HG03025 (cell line): Measurements from ENCODE around the gene MS4A10.

Experiments
- ATAC-seq: cut with Tn5 transposase; IDR thresholded peaks from one replicate; pipeline ENCODE4 v1.9.1; 2021; ENCODE audit warnings: mild to moderate bottlenecking, moderate library complexity; ENCODE audit not compliant: unreplicated experiment, low FRiP score

Gene MS4A10

GRCh38 chr11:60764879-60765278 is 20.3 kb upstream of the MS4A10 start:
- no peak for ATAC-seq

DNA sequence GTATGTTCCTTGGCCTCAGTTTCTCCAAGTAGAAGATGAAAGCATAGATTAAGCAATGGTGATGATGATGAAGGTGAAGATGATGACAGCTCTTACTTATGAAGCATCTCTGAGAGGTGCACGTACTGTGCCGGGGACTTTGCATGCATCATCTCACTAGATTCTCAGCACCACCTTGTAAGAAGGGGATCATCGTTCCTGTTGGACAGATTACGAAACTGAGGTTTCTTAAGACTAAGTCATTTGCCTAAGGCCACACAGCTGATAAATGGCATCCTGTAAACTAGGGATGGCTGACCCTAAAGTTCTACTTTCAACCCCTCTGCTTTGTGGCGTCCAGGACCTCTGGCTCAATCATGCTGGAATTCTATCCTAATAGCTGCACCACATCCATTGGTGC is 19.8 kb upstream of the MS4A10 start:
- no peak for ATAC-seq

DNA sequence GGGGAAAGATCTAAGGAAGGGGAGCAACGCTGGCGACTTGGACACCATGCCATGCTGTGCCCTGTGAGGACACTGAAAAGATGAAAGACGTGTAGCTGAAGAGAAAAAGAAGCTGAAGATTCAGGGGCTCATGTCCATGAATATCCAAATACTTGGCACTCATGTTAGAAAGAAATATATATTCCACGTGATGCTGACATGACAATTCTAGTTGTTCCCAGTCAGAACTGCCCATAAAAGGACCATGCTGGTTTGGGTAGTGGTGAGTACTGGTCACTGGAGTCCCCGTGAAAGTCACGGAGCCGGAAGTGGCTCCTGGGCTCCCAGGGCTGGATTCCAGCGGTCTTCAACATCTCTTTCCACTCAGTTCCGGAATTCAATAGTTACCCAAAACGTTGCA is 18.6 kb upstream of the MS4A10 start:
- ATAC-seq, result no peak

- ATAC-seq, result no peak
These were observed 17.7 kb upstream of the MS4A10 start for GRCh38 chr11:60767388-60767811.

DNA sequence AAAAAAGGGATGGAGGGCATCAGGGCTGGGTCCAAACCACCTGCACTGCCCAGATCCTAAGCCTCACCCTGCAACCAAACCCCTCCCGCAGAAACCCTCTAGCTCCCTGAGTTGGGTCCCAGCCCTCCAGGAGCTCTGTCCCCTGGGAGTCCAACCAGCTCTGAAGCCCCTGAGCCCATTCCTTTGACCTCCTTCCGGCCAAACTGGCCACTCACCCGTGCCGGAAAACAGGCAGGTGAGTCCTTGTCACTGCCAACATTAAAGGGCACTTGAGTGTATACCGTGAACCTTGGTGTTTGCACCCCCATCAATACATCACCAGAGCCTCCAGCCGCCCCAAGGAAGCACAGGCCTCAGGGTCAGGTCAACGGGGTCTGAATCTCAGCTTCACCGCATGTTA is 16.9 kb upstream of the MS4A10 start:
- no peak for ATAC-seq

- ATAC-seq, result no peak
These were observed 15.9 kb upstream of the MS4A10 start for GRCh38 chr11:60769273-60769672.

DNA sequence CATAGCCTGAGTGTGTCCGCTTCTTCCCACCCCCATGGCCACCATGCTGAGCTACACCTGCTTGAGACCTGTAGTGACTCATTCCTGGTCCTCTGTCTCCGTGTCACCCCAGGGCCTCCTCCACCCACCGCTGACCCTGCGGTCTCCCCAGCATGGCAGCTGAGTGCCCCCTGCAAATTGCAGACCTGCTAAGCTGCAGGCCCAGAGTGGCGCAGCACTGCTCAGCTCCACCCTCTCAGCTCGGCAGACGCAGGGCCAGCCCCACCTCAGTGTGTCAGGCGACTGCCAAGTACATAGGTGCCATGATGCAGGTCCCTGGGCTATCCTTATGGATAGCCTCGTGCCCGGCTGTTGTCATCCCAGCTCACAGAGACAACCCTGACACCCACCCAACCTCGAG is 15.3 kb upstream of the MS4A10 start:
- ATAC-seq, result no peak

GRCh38 chr11:60771146-60771545 is 14.0 kb upstream of the MS4A10 start:
- ATAC-seq, result no peak

DNA sequence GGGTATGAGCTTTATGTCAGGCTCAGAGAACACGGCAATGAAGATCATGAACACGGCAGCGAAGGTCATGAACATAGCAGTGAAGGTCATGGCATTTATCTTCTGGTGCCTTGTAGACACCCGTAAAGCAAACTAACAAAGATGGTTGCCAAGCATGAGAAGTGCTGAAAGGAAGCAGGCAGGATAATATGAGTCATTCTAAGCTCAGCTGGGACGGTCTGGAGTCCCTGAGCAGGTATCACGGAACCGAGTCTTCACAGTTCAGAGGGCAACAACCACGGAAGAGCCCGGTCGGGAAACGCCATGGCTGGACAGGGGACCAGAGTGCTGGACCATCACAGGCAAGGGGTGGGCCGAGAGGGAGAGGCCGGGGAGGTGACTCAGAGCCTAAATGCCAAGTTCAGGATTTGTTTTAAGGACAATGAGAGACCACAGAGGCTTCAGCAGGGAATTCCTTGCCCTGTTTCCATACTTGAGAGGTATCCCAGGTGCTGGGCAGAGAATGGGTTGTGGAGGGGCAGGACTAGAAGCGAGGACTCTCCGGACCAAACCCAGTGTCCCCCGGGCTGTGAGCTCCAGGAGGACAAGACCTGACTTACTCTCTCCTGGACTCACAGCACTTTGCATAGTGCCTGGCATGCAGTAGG is 13.1 kb upstream of the MS4A10 start:
- ATAC-seq, result no peak

DNA sequence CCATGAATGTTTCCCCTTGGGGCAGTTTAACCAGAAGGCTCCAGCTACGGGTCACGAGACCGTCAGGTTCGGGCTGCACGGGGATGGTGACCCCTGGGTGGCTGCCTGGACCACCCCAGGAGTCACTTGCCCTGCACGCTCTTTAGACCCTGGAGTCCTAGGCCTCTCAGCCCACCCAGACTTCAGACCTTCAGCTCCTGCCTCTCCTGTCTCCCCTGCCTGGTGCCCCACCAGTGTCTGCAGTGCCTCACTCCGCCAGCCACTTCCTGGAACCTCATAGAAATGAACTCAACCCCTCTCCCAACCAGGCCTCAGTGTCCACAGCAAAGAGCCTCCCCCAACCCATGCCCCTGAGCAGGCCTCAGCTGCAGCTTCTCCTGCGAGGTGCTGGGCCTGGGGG is 12.5 kb upstream of the MS4A10 start:
- ATAC-seq, result no peak

GRCh38 chr11:60774726-60775125 is 10.4 kb upstream of the MS4A10 start:
- ATAC-seq, result no peak

- ATAC-seq, result no peak
These were observed 9.6 kb upstream of the MS4A10 start for GRCh38 chr11:60775420-60775961.

GRCh38 chr11:60776167-60776566 is 9.0 kb upstream of the MS4A10 start:
- no peak for ATAC-seq

DNA sequence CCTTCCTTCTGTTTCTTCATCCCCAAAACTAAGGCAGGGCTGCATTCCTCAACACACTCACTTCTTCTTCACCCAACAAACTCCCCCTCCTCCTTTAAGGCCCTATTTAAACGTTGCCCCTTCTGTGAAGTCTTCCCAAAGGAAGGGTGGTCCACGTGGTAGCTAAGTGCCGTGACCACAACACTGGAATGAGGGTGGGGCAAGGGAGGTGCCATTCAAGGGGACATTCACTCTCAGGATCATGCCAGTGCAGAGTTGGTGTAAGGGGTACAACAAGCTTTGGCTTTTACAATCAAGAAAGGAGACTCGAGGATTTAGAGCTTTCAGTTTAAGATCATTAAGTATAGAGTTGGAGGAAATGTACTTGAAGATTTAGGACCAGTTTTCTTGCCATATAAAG is 8.0 kb upstream of the MS4A10 start:
- ATAC-seq, result no peak

DNA sequence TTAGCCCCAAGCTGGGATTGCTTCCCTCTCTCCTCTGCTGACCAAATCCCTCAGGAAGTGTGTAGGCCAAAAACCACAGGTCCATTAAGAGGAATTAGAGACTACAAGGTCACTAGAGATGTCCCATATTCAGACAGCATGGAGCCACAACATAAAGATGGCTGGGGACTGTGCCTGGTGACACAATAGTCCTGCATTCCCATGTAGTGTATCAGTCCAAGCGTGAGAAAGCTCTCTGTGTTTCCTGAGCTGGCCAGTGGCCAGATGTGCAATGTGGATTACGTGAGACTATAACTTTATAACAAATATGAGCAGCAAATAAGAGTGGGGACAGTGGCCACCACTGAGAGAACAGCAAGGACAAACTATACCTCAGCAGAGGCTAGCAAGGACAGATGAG is 7.6 kb upstream of the MS4A10 start:
- no peak for ATAC-seq

DNA sequence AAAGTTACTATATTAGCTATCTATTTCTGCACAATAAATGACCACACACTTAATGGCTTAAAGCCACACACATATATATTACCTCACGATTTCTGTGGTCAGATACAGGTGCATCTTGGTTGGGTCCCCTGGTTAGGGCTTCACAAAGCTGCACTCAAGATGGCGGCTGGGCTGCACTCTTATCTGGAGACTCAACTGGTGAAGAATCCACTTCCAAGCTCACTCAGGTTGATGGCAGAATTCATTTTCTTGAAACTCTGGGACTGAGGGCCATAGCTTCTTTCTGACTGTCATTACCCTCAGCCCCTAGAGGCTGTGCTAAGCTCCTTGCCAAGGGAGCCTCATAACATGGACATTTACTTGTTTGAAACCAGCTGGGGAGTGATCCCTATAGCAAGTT is 5.1 kb upstream of the MS4A10 start:
- no peak for ATAC-seq

DNA sequence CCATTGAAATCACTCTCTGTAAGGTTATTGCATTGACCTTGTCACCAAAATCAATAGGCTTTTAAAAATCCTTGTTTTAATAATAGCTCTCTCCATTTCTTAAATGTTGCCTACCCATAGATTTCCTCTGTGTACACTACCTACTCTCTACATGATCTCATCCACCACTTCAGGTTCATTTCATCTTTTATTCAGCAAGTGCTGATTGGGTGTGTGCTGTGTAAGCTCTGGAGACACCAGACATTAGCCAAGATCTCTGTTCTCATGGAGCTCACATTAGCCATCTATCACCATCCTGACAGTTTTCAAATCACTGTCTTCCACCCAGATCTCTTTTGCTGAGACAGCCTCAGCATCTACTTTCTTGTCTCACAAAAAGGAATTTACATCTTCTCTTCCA is 4.4 kb upstream of the MS4A10 start:
- ATAC-seq, result no peak

- no peak for ATAC-seq
These were observed 3.7 kb upstream of the MS4A10 start for GRCh38 chr11:60781286-60781980.

- ATAC-seq, result no peak
These were observed 3.2 kb upstream of the MS4A10 start for GRCh38 chr11:60781981-60782316.

DNA sequence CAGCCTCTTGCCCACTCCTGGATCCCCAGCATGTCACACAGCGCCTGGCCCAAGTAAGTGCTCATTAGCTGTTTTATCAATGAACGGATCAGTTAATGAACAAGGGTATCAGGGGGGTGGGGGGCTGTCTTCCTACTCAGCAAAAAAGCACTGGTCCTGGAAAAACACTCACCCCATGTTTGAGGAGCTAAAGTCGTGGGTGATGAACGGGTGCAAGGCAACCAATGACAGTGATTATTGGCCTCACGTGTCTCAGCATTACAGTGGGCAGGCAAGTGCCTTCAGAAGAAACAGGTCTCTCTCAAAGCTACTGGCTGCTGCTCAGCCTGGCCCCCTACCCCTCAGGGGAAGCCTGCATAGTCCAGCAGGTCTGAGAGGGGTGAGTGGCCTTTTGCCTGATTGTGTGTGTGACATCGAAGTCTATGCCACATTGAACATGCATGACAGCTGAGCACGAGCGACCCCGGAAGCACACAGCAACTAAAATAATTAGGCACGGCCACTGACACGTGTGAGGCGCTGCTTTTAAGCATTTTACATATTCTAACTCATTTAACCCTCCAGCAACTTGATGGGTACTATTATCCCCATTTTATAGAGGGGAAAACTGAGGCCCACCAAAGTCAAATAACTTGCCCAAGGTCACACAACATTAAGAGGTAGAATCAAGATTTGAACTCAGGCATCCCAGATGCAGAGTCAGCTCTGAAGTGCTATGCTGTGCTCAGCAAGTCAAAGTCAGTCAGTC is 2.6 kb upstream of the MS4A10 start:
- ATAC-seq, result no peak

- no peak for ATAC-seq
These were observed 2.0 kb upstream of the MS4A10 start for GRCh38 chr11:60783141-60783484.

DNA sequence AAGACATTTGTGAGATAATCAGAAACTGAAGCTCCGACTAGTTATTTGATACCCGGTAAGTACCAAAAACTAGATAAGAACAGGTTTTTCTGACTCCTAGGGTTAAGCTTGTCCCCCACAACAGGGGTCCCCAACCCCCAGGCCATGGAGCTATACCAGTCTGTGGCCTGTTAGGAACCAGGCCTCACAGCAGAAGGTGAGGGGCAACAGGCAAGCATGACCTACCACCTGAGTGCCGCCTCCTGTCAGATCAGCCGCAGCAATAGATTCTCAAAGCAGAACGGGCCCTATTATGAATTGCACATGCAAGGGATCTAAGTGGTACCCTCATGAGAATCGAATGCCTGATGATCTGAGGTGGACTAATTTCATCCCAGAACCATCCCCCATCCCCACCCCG is 1.2 kb upstream of the MS4A10 start:
- no peak for ATAC-seq
